SK-N-SH treated with all-trans-retinoic acid at 6 μM for 48 hours (cell line): Measurements from ENCODE around the gene HS3ST4.
"Not testable (repeated sequence)": the region's sequence is repeated elsewhere in the genome, so short reads cannot be mapped to it uniquely, and the experiment has no call there.

Source experiments
- ATAC-seq: fragments of 200-7000 bp; cut with Tn5 transposase; 3 replicates; pipeline ENCODE4 v1.9.1; 2020; ENCODE audit warnings: mild to moderate bottlenecking, moderate library complexity
- ARNTL ChIP-seq: fragments of 450-650 bp; formaldehyde crosslinking; IDR thresholded peaks from 2 replicates; pipeline ENCODE4 v1.5.0; 2020; ENCODE audit warnings: low read depth, mild to moderate bottlenecking, moderate library complexity, borderline replicate concordance
- BACH2 ChIP-seq: fragments of 250-450 bp; sonication (Bioruptor Pico); IDR thresholded peaks from 2 replicates; pipeline ENCODE4 v1.9.0; 2021; ENCODE audit warnings: mild to moderate bottlenecking, borderline replicate concordance
- CSDC2 ChIP-seq: fragments of 250-450 bp; sonication (Bioruptor Pico); IDR thresholded peaks from 2 replicates; pipeline ENCODE4 v1.5.0; 2020; ENCODE audit warnings: mild to moderate bottlenecking, moderate library complexity
- ESRRG ChIP-seq: fragments of 250-450 bp; sonication (Bioruptor Pico); IDR thresholded peaks from 2 replicates; pipeline ENCODE4 v1.6.1; 2021; ENCODE audit warnings: mild to moderate bottlenecking
- GLIS3 ChIP-seq: fragments of 250-450 bp; sonication (Bioruptor Pico); IDR thresholded peaks from 2 replicates; pipeline ENCODE4 v1.5.0; 2020; ENCODE audit warnings: mild to moderate bottlenecking, moderate library complexity
- ISL1 ChIP-seq: fragments of 250-450 bp; sonication (Bioruptor Pico); IDR thresholded peaks from 2 replicates; pipeline ENCODE4 v2.1.2; 2022; ENCODE audit warnings: mild to moderate bottlenecking, moderate library complexity
- PPARA ChIP-seq: fragments of 250-450 bp; sonication (Bioruptor Pico); IDR thresholded peaks from 2 replicates; pipeline ENCODE4 v1.5.0; 2020; ENCODE audit warnings: mild to moderate bottlenecking, borderline replicate concordance
- RARB ChIP-seq: fragments of 250-450 bp; sonication (Bioruptor Pico); IDR thresholded peaks from 2 replicates; pipeline ENCODE4 v1.8.0; 2021; ENCODE audit warnings: mild to moderate bottlenecking, moderate library complexity
- SNAI2 ChIP-seq: fragments of 250-450 bp; sonication (Bioruptor Pico); IDR thresholded peaks from 2 replicates; pipeline ENCODE4 v1.5.0; 2020; ENCODE audit warnings: mild to moderate bottlenecking, moderate library complexity
- TCF4 ChIP-seq: fragments of 250-450 bp; sonication (Bioruptor Pico); IDR thresholded peaks from 2 replicates; pipeline ENCODE4 v1.8.0; 2021; ENCODE audit warnings: mild to moderate bottlenecking, moderate library complexity, borderline replicate concordance
- TOX ChIP-seq: fragments of 250-450 bp; sonication (Bioruptor Pico); IDR thresholded peaks from 2 replicates; pipeline ENCODE4 v1.8.0; 2021; ENCODE audit warnings: mild to moderate bottlenecking, moderate library complexity, borderline replicate concordance
- ZC3H10 ChIP-seq: fragments of 250-450 bp; sonication (Bioruptor Pico); IDR thresholded peaks from 2 replicates; pipeline ENCODE4 v1.5.1; 2021; ENCODE audit warnings: mild to moderate bottlenecking, moderate library complexity
- ZFP3 ChIP-seq: fragments of 250-450 bp; sonication (Bioruptor Pico); IDR thresholded peaks from 2 replicates; pipeline ENCODE4 v1.5.0; 2020; ENCODE audit warnings: mild to moderate bottlenecking, moderate library complexity
- ZFP30 ChIP-seq: fragments of 450-650 bp; formaldehyde crosslinking; IDR thresholded peaks from 2 replicates; pipeline ENCODE4 v1.5.0; 2022; ENCODE audit warnings: mild to moderate bottlenecking, moderate library complexity
- ZNF565 ChIP-seq: fragments of 450-650 bp; formaldehyde crosslinking; conservative IDR thresholded peaks from 2 replicates; pipeline ENCODE4 v1.5.0; 2020; ENCODE audit warnings: low read depth, mild to moderate bottlenecking, moderate library complexity
- ZNF70 ChIP-seq: fragments of 450-650 bp; formaldehyde crosslinking; IDR thresholded peaks from 2 replicates; pipeline ENCODE4 v1.5.0; 2020; ENCODE audit warnings: mild to moderate bottlenecking, moderate library complexity
- ZNF8 ChIP-seq: fragments of 450-650 bp; formaldehyde crosslinking; IDR thresholded peaks from 2 replicates; pipeline ENCODE4 v1.5.0; 2020; ENCODE audit warnings: mild to moderate bottlenecking, moderate library complexity
- TF ChIP-seq, protein P1 (sequence below): fragments of 250-450 bp; sonication (Bioruptor Pico); IDR thresholded peaks from 2 replicates; pipeline ENCODE4 v1.5.0; 2020; ENCODE audit warnings: mild to moderate bottlenecking, moderate library complexity
- TF ChIP-seq, protein P2 (sequence below): fragments of 250-450 bp; sonication (Bioruptor Pico); IDR thresholded peaks from 2 replicates; pipeline ENCODE4 v1.8.0; 2021; ENCODE audit warnings: low read depth, mild to moderate bottlenecking, moderate library complexity, borderline replicate concordance
- TF ChIP-seq, protein P3 (sequence below): fragments of 250-450 bp; sonication (Bioruptor Pico); IDR thresholded peaks from 2 replicates; pipeline ENCODE4 v1.5.1; 2021; ENCODE audit warnings: mild to moderate bottlenecking, moderate library complexity

The HS3ST4 gene

DNA sequence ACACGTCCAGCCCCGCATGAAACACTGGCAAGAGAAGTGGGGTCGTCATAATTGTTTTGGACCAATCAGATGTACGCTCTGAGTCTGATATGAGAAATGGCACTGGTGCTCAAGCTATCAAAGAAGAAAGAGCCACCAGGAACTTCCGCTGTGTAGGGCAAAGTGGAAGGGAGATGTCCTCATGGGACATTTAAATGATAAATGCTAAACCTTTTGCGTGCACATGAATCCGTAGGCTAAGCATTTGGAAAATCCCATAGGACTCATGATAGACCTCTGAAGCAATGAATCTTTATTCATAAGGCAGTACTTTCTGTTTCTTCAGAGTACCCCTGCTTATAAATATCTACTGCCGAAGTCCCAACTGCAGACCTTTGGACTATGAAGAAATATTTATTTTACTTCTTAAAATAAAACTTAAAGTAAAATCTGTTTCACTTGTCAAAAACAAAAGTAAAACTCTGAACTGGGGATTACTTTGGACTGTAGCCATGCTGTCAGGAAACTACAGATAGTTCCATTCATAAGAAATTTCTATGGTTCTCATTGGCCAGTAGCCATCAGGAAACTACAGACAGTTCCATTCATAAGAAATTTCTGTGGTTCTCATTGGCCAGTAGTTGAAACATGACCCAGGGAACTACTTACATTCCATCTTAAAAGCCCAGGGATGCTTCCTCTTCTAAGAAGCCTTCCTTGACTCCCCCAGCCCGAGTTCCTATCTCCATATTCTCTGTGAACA, 335.1 kb downstream of the HS3ST4 start:
- TF ChIP-seq, protein P1, sequence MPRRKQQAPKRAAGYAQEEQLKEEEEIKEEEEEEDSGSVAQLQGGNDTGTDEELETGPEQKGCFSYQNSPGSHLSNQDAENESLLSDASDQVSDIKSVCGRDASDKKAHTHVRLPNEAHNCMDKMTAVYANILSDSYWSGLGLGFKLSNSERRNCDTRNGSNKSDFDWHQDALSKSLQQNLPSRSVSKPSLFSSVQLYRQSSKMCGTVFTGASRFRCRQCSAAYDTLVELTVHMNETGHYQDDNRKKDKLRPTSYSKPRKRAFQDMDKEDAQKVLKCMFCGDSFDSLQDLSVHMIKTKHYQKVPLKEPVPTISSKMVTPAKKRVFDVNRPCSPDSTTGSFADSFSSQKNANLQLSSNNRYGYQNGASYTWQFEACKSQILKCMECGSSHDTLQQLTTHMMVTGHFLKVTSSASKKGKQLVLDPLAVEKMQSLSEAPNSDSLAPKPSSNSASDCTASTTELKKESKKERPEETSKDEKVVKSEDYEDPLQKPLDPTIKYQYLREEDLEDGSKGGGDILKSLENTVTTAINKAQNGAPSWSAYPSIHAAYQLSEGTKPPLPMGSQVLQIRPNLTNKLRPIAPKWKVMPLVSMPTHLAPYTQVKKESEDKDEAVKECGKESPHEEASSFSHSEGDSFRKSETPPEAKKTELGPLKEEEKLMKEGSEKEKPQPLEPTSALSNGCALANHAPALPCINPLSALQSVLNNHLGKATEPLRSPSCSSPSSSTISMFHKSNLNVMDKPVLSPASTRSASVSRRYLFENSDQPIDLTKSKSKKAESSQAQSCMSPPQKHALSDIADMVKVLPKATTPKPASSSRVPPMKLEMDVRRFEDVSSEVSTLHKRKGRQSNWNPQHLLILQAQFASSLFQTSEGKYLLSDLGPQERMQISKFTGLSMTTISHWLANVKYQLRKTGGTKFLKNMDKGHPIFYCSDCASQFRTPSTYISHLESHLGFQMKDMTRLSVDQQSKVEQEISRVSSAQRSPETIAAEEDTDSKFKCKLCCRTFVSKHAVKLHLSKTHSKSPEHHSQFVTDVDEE (CRISPR knock-in tag): no peak
- TF ChIP-seq SNAI2 (CRISPR knock-in tag) (no peak), ZC3H10 (CRISPR knock-in tag) (no peak), GLIS3 (CRISPR knock-in tag) (no peak), BACH2 (CRISPR knock-in tag) (no peak), PPARA (CRISPR knock-in tag) (no peak), ZNF8 (CRISPR knock-in tag) (no peak), TCF4 (CRISPR knock-in tag) (no peak), ARNTL (no peak), TOX (CRISPR knock-in tag) (no peak), RARB (CRISPR knock-in tag) (no peak), ZFP3 (CRISPR knock-in tag) (no peak), ZNF565 (CRISPR knock-in tag) (no peak), ZFP30 (CRISPR knock-in tag) (no peak), ESRRG (CRISPR knock-in tag) (no peak), ZNF70 (CRISPR knock-in tag) (no peak)
- TF ChIP-seq, protein P2, sequence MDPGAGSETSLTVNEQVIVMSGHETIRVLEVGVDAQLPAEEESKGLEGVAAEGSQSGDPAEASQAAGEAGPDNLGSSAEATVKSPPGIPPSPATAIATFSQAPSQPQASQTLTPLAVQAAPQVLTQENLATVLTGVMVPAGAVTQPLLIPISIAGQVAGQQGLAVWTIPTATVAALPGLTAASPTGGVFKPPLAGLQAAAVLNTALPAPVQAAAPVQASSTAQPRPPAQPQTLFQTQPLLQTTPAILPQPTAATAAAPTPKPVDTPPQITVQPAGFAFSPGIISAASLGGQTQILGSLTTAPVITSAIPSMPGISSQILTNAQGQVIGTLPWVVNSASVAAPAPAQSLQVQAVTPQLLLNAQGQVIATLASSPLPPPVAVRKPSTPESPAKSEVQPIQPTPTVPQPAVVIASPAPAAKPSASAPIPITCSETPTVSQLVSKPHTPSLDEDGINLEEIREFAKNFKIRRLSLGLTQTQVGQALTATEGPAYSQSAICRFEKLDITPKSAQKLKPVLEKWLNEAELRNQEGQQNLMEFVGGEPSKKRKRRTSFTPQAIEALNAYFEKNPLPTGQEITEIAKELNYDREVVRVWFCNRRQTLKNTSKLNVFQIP (CRISPR knock-in tag): no peak
- TF ChIP-seq, protein P3, sequence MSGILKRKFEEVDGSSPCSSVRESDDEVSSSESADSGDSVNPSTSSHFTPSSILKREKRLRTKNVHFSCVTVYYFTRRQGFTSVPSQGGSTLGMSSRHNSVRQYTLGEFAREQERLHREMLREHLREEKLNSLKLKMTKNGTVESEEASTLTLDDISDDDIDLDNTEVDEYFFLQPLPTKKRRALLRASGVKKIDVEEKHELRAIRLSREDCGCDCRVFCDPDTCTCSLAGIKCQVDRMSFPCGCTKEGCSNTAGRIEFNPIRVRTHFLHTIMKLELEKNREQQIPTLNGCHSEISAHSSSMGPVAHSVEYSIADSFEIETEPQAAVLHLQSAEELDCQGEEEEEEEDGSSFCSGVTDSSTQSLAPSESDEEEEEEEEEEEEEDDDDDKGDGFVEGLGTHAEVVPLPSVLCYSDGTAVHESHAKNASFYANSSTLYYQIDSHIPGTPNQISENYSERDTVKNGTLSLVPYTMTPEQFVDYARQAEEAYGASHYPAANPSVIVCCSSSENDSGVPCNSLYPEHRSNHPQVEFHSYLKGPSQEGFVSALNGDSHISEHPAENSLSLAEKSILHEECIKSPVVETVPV: no peak
- ATAC-seq: no peak

DNA sequence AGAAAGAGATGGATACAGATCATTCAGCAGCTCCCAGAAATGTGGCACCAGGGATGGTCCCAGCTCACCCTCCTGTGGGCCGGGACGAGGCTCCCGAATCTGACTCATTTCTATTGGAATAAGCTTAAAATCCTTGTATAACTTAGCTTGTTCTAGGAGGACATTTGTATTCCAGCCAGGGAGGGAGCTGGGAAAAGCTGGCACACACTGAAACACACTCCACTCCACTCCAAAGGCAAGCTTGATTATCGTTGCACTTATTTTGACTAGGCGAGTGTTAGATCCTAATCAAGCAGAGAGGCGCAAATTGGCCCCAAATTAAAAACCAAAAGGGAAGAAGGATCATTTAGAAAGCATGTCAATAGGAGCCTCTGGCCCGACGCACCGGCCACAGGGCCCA, 339.5 kb downstream of the HS3ST4 start:
- TF ChIP-seq ZNF8 (CRISPR knock-in tag) (no peak), BACH2 (CRISPR knock-in tag) (no peak)
- ATAC-seq: no peak

DNA sequence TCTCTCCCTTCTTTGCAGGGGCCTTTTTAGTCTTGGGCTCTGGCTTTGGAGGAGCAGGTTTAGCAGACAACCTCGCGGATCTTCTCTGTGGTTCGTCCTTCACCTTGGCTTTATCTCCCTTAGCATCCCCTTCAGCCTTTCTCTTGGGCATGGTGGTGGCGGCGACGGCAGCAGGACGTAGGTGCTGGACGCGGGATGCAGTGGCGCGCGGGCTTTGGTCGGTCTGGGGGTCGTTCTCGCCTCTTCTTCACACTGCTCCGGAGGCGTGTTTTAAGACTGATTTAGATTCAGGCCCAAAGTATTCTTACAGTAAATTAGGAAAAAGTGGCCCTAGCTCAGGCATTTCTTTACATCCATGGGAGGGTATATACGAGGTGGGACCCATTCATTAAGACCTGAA, 340.9 kb downstream of the HS3ST4 start:
- not testable (repeated sequence) for ATAC-seq

DNA sequence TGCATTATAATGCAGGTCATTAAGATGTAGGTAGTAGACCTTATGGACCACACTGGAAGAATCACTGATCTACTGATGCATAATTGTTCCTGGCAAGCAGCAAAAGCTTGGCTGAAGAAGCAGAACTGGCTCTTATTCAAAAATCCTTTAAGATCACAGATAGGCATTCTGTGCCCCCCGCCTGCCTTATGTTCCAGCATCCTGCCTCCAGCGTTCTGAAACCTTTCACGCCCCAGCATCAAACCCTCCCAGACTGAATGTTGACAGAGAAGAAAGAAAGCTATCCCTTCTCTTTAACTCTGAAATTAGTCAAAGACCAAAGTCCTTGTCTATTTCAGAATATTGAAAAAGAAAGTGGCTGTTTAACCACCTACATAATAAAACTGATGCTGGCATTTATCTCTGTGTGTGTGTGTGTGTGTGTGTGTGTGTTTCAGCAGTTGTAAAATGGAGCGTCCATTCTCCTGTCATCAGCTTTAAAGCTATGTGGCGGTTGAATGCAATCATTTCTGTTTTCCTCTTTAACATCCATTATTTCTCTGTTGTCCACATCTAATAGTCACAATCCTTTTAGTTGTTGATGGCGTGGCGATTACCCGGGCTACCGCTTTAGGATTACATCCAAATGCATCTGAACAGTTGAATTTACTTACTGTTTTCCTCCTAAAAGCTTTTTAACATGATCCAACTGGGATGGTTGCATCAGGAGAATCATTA, 350.4 kb downstream of the HS3ST4 start:
- no peak for TF ChIP-seq GLIS3 (CRISPR knock-in tag)
- TF ChIP-seq ZFP30 (CRISPR knock-in tag): no peak
- TF ChIP-seq TCF4 (CRISPR knock-in tag): no peak
- TF ChIP-seq, protein P3: no peak
- no peak for TF ChIP-seq TOX (CRISPR knock-in tag)
- TF ChIP-seq, protein P2 (CRISPR knock-in tag): no peak
- TF ChIP-seq ZC3H10 (CRISPR knock-in tag): no peak
- TF ChIP-seq PPARA (CRISPR knock-in tag): no peak
- TF ChIP-seq ISL1 (CRISPR knock-in tag): no peak
- no peak for TF ChIP-seq CSDC2
- no peak for TF ChIP-seq RARB (CRISPR knock-in tag)
- TF ChIP-seq ZNF70 (CRISPR knock-in tag): no peak
- TF ChIP-seq ZNF8 (CRISPR knock-in tag): no peak
- no peak for TF ChIP-seq BACH2 (CRISPR knock-in tag)
- TF ChIP-seq, protein P1 (CRISPR knock-in tag): no peak

More for the DNA sequence above, 350.4 kb downstream of the HS3ST4 start:
- no peak for ATAC-seq
